Activated CD4-positive, alpha-beta T cell treated with anti-CD3 and anti-CD28 coated beads for 4 hours (primary cell): ENCODE measurements around the gene RPA1.
"Not testable (repeated sequence)": the region's sequence is repeated elsewhere in the genome, so short reads cannot be mapped to it uniquely, and the experiment has no call there.

Experiments
- DNase-seq, 2 donors: peaks; one replicate each; pipeline ENCODE4 v3.0.0-alpha.2; 2020

Gene RPA1

GRCh38 chr17:1820528-1821252 is 9.1 kb upstream of the RPA1 start:
- DNase-seq = no peak

GRCh38 chr17:1829216-1829591 is 601 bp upstream of the RPA1 start:
- DNase-seq = peak in 1 of 2 donors; percentile 5

GRCh38 chr17:1830288-1830687 is 483 bp downstream of the RPA1 start:
- DNase-seq = peak; percentile 12 to 14

- DNase-seq = peak in 1 of 2 donors; percentile 7
These were observed 4.8 kb downstream of the RPA1 start for GRCh38 chr17:1834380-1835149.

DNA sequence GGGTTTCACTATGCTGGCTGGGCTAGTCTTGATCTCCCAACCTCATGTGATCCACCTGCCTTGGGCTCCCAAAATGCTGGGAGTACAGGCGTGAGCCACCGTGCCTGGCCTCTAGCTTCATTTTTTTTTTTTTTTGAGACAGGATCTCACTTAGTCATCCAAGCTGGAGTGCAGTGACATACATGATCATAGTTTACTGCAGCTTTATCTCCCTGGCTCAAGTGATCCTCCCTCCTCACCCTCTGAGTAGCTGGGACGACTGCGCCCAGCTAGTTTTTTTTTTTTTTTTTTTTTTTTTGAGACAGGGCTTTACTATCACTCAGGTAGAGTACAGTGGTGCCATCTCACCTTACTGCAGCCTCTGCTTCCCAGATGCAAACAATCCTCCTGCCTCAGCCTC is 9.7 kb downstream of the RPA1 start:
- DNase-seq = no peak

- DNase-seq = no peak
These were observed 14.1 kb downstream of the RPA1 start for GRCh38 chr17:1843947-1844346.

- DNase-seq = no peak
These were observed 17.4 kb downstream of the RPA1 start for GRCh38 chr17:1847191-1847590.

DNA sequence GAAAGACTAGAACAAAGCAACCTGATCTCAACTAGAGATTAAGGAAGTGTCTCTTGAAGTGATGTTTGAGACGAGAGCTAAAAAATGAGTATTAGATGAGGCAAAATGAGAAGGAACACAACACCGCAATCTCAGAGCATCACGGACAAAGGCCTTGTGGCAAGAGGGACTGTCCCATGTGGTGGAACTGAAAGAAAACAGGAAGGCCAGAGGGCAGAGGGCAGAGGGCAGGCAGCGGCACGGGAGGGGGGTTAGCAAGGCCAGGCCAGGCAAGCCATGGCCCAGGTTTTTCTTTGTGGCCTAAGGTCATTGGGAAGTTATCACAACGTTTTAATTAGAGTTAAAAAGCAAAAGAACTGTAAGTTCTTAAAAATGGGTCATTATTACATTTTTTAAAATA is 22.5 kb downstream of the RPA1 start:
- DNase-seq = no peak

DNA sequence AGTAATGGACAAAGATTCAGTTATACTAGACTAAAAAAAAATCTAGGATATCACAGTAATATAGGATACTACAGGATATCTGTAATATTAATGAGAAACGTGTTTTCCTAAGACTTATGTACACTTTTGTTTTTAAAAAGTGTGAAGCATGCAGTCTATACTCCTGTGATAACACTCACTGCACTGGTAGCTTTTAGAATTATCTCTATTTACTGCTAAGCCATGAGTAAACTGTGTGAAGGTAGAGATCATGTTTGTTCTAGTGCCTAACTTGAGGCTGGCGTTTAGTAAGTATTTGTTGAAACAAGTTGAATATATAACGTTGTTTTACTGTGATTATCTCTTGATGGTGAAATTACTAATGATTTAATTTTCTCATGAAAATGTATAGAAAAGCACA is 23.9 kb downstream of the RPA1 start:
- no peak for DNase-seq

DNA sequence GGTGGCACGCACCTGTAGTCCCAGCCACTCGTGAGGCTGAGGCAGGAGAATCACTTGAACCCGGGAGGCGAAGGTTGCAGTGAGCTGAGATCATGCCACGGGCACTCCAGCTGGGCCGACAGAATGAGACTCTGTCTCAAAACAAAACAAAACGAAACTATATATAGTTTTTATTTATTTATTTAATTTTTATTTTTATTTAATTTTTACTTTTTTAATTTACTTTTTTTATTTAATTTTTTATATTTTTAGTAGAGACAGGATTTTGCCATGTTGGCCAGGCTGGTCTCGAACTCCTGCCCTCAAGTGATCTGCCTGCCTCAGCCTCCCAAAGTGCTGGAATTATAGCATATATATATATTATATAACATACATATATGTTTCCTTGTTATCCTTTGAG is 26.7 kb downstream of the RPA1 start:
- not testable (repeated sequence) for DNase-seq

GRCh38 chr17:1860978-1861377 is 31.2 kb downstream of the RPA1 start:
- DNase-seq = no peak

GRCh38 chr17:1861391-1862010 is 31.7 kb downstream of the RPA1 start:
- DNase-seq = no peak

DNA sequence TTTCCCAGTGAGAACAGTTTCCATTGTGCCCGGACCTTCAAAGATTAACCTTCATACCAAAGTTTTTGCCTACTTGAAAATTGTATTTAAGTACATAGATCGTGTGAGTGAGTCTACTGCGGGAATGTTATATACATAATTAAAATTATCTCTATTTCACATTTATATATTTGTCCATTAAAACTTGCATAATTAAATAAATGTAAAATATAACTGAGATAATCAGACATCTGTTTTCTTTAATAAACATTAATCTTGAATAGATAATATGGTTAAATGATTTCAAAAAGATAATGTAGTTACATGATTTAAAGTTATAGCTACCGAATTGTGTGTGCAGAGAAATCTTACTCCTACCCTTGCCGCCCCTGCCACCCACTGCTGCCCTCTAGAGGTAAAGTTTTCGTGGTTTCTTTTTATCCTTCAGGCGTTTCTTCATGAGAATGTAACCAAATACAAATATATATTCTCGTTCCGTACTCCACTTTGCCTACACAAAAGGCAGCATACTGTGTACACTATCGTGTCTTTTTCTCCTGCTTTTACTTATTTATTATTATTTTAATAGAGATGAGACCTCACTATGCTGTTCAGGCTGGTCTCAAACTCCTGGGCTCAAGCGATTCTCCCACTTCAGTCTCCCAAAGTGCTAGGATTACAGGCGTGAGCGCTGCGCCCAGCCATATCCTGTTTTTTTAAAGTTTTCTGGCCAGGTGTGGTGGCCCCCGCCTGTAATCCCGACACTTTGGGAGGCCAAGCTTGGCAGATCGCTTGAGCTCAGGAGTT is 35.6 kb downstream of the RPA1 start:
- peak; percentile 33 to 58 for DNase-seq

GRCh38 chr17:1867307-1867706 is 37.5 kb downstream of the RPA1 start:
- no peak for DNase-seq

DNA sequence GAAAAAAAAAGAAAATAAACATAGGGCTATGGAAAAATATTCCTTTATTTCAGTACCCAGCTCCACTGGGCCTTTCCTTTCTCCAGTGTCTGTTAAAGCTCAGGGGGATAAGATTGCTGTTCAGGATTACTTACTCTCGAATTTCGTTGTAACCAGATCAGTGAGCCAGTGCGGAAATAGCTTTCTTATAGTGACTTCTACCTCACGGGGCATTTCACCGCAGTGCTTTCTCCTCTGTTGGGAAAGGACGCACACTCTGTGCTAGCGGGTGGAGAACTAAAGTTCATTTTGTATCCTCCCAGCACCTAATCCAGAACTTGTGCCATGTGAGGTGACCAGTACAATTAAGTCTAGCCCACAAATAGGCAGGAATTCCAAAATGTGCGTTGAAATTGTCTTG is 38.3 kb downstream of the RPA1 start:
- no peak for DNase-seq

DNA sequence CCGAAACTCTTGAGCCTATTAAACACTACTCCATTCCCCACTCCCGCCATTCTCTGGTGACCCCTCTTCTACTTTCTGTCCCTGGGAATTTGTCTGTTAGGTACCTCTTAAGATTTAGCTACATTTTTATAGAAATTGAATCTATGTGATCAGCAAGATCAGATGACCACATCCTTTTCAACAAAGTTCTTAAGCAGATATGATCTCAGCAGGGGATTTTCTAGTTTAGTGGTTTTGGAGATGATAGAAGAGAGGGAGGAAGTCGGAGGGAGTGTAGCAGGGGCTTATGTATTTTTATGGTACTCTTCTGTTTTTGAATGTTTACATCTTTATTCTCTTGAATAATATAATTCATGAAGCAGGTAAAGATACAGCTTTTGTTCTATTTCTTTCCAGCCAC is 40.8 kb downstream of the RPA1 start:
- peak in 1 of 2 donors; percentile 6 for DNase-seq

DNA sequence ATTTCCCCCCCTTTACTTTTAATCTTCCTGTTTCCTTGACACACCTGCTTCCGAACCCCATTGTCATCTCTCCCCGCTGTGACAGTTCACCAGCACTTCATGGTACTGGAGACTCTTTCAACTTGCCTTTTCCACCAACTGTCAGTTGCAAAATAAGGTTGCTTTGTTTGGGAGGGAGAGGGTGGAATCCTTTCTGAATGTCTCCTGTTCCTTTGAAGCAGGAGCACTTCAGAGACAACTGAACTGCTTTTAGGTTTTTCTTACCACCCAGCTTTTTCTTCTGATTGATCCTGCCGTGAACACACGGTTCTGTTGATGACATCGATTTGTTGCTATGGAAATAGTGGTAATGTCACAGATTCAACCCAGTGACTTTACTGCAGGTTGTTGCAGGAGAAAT is 42.0 kb downstream of the RPA1 start:
- peak; percentile 5 to 13 for DNase-seq

DNA sequence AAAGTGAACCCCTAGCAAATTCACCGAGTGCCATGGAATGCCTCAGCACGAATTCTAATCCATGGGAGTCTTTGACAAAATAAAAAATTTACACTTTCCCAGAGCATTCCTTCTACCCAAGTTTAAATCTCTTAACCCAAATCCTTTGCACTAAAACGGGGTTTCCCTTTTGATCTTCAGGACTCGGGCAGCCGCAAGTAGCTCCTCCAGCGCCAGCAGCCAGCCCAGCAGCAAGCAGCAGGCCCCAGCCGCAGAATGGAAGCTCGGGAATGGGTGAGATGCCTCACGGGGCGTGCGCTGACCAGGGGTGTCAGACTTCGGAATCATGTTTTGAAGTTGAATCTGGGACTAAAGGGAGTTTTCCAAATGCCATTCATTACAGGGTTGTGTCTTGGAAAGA is 42.4 kb downstream of the RPA1 start:
- no peak for DNase-seq

- DNase-seq = no peak
These were observed 43.2 kb downstream of the RPA1 start for GRCh38 chr17:1872976-1873375.

DNA sequence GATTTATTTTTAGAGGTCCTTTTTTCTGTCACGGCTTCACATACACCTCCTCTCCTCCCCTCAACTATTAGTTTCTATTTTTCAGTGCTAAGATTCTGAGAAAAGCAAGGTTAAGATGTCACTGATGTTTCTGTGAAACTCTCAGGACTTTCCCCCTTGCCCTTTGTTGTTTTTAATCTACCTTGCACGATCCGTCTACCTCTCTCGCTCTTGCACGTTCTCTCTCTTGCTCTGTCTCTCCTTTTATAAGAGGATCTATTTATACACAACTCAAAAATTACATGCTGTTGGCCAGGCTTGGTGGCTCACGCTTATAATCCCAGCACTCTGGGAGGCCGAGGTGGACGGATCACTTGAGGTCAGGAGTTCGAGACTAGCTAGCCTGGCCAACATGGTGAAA is 43.6 kb downstream of the RPA1 start:
- no peak for DNase-seq

- DNase-seq = no peak
These were observed 45.8 kb downstream of the RPA1 start for GRCh38 chr17:1875597-1875996.

DNA sequence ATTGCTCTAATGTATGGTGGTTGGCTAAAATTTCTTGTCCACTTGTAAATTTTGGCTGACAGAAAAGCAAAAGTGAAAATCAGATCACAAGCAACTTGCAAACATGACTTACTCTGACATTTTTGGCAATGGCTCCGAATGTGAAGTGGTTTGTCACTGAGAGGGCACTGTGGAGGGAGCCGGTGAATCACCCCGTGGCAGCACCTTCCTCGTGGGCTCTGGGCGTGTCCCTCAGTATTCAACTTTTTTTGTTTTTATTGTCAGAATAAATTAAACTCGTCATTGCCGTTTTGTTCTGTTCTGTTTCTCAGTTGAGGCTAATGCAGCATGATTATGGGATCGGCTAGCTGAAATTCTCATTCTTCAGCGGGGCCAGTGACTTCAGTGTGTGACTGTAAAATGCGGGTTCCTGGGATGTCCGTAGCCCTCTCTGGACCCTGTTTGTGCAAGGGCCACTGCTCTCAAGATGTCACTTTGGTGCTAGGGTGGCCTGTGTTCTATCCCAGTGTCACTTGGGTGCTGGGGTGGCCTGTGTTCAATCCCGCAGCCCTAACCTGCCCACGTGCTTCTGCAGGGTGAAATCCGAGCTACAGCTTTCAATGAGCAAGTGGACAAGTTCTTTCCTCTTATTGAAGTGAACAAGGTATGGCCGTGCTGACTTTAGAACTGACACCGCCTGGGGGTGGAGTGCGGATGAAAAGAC is 48.8 kb downstream of the RPA1 start:
- DNase-seq = no peak
